PFSK-1 (cell line): ENCODE results near the gene NT5C1A.

Experiments used
- FOXP2 ChIP-seq: optimal IDR thresholded peaks from 2 replicates; pipeline ENCODE3; 2011; ENCODE audit warnings: borderline replicate concordance, control low read depth, inconsistent platforms; ENCODE audit not compliant: insufficient read depth; ENCODE audit errors: extremely low read length, extremely low read depth
- POLR2AphosphoS5 ChIP-seq: IDR thresholded peaks from 2 replicates; pipeline ENCODE4 v1.6.1; 2012; ENCODE audit warnings: low read depth, mild to moderate bottlenecking, control low read depth, low read length, moderate library complexity
- REST ChIP-seq, 2 experiments: IDR thresholded peaks; 2 replicates each; pipeline versions ENCODE4 v1.6.1 to v1.8.0; 2011 to 2012; ENCODE audit warnings: low read depth in 2 of 2, low read length in 2 of 2, control low read depth in 1 of 2, inconsistent platforms in 1 of 2, mild to moderate bottlenecking in 1 of 2, moderate library complexity in 1 of 2; ENCODE audit not compliant: insufficient read depth in 1 of 2
- TAF1 ChIP-seq: IDR thresholded peaks from 2 replicates; pipeline ENCODE4 v1.6.1; 2012; ENCODE audit warnings: low read length, control low read depth, borderline replicate concordance; ENCODE audit not compliant: insufficient read depth

DNA sequence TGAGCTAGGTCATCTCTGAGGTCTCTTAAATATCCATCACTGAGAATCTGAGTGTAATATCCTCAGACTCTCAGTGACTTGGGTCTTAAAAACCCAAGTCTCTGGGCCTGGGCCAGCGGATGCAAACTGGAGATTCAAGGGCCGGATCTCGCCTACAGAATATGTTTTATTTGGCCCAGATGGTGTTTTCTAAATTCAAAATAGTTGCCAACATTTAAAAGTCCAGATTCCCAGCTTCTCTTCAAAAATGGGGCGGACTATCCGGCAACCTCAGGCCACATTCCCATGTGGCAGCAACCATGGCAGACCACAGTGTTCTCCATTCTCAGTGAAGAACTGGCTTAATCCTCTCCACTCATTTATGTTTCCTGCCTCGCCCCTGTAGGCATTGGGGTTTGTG, 19.8 kb downstream of the NT5C1A start:
- no peak for TF ChIP-seq POLR2AphosphoS5
- no peak for TF ChIP-seq TAF1
- TF ChIP-seq REST (IDR thresholded peaks at IDR 0.05; ENCODE audit: insufficient read depth in 1 of 2, low read depth in 2 of 2, low read length in 2 of 2): no peak
- no peak for TF ChIP-seq FOXP2
